GM19395 (cell line): ENCODE measurements around the gene TTBK1.
"Not testable (repeated sequence)": the region's sequence is repeated elsewhere in the genome, so short reads cannot be mapped to it uniquely, and the experiment has no call there.

Experiments
- ATAC-seq: cut with Tn5 transposase; IDR thresholded peaks from one replicate; pipeline ENCODE4 v1.9.1; 2021; ENCODE audit warnings: mild to moderate bottlenecking, moderate library complexity; ENCODE audit not compliant: unreplicated experiment

TTBK1 gene

DNA sequence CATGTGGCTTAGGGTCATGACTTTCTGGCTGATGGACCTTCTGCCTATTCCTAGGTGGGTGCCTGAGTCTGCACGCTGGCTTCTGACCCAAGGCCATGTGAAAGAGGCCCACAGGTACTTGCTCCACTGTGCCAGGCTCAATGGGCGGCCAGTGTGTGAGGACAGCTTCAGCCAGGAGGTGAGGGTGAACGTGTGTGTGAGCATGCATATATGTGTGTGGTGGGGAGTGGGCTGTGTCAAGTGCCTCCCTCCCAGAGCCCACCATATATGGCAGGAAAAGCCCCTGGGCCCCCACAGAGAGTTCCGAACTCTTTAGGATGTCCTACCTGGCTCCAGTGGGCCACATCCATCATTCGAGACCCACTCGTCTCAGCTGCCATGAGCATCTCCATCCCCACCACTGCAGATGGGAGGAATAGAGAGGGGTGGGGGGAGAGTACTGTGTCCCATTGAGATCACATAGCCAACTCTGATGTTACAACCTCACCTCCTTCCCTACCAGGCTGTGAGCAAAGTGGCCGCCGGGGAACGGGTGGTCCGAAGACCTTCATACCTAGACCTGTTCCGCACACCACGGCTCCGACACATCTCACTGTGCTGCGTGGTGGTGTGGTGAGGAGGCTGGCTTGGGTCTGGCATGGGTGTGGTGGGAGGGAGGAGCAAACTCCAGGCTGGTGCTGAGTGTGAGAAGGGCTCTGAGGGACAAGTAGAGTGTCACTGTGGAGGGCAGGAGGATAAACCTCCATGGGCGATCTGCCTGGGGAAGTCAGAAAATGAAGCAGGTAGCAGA is 58.0 kb downstream of the TTBK1 start:
- no peak for ATAC-seq

DNA sequence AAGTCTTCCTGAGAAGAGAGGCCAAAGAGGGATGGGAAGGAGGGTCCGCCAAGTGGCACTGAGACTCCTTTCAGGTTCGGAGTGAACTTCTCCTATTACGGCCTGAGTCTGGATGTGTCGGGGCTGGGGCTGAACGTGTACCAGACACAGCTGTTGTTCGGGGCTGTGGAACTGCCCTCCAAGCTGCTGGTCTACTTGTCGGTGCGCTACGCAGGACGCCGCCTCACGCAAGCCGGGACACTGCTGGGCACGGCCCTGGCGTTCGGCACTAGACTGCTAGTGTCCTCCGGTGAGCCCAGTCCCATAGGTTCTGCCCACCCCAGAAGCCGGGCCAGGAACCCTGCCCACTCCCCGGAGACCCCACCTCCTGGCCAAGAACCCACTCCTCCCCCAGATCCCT is 58.8 kb downstream of the TTBK1 start:
- ATAC-seq = no peak

DNA sequence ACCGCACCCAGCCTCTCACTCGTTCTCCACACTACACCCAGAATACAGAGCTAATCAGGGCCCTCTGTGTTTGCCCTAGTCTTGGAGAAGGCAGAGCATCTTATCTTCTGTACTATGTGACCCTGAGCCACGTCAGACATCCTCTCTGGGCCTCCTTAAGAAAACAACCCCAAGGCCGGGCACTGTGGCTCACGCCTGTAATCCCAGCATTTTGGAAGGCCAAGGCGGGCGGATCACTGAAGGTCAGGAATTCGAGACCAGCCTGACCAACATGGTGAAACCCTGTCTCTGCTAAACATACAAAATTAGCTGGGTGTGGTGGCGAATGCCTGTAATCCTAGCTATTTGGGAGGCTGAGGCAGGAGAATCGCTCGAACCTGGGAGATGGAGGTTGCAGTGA is 59.7 kb downstream of the TTBK1 start:
- not testable (repeated sequence) for ATAC-seq

DNA sequence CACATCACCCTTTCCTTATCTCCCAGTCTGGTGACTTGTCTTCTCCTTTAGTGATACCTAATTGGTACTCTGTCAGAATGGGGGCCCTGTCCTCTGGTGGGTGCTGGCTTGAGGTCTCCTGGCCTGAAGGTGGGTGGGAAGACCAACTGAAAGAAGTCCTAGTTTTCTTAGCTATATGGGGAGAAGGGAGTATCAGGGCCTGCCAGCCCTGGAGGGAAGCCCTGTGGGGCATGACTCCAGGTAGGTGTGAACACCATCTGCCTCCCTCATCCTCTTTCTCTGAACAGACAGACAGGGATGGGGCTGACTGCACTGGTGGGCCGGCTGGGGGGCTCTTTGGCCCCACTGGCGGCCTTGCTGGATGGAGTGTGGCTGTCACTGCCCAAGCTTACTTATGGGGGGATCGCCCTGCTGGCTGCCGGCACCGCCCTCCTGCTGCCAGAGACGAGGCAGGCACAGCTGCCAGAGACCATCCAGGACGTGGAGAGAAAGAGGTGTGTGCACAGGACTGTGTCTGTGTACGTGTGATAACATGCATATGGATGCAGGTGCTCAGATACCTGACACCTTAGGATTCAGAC is 60.6 kb downstream of the TTBK1 start:
- ATAC-seq = no peak

DNA sequence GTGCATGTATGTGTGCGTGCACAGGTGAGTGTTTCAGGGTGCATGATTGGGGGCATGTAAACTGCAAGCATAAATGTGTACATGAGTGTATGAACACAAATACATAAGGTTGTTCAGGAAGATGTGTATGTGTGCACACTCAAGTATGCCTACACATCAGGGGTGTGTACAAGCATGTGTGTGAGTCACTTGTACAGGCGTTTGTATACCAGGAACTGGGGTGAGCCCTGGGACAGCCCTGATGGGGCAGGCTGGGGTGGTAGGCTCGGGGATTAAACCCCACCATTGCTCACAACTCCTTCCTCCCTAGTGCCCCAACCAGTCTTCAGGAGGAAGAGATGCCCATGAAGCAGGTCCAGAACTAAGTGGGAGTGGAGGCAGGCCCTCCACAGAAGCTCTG is 61.1 kb downstream of the TTBK1 start:
- ATAC-seq = no peak

DNA sequence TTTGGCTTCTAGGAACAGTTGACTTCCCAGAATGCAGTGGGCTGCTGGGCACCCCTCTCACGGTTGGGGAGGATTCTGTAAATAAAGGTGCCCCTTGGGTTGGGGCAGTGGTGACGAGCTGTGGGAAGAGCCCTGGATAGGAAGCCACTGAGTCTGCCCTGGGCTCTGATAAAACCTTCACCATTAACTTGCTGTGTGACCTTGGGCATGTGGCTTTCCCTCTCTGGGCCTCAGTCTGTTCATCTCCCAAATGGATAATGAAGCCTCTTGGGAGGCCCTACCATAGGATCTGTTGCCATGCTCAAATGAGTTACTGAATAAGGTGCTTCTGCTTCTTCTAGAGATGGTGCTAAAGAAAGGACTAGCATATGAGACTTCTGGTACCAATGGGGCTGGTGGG is 61.6 kb downstream of the TTBK1 start:
- ATAC-seq = no peak

DNA sequence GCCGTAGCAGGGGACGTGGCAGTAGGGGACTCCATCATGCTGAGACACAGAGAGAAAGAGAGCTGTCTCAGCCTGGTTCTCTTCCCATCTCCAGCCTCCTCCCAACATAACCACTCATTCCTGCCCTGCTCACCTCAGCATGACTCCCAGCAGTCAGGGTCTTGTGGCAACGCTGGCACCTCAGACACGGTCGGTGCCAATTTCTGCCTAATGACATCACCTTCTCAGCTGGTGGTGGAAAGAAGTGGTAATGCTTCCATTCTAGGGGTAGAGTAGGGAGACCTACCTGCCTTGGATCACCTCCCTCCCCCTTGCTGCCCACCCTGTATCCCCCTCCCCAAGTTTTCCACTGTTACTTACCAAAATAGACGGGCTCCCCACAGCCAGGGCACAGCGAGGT is 62.8 kb downstream of the TTBK1 start:
- ATAC-seq = no peak

DNA sequence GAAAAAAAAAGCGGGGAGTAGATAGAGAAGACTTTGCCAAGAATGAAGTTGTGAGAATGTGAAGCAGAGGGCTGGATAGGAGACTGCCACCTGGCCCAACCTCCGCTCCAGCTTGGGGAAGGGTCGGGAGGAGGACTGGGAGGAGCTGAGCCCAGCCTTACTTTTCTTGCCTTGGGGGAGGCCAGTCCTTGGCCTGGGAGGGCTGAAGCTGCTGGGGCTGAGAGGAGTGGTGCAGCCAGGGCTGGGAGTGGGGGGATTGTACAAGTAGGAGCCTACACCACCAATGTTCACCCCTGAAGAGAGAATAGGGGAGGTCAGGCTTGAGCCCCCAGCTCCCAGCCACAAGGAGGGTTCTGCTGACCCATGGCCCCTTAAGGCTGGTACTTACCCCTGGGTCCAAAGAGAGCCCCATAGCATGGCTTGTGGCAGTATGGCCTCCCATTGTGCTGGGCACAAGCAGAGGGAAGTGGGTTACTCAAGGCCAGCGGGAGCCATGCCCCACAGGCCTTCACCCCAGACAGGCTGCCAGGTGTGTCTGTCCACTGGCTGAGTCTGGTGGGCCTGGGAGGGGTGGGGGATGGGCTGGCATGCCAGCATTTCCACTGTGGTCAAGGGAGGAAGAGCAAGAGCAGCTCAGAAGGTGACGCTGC is 64.3 kb downstream of the TTBK1 start:
- ATAC-seq = no peak

DNA sequence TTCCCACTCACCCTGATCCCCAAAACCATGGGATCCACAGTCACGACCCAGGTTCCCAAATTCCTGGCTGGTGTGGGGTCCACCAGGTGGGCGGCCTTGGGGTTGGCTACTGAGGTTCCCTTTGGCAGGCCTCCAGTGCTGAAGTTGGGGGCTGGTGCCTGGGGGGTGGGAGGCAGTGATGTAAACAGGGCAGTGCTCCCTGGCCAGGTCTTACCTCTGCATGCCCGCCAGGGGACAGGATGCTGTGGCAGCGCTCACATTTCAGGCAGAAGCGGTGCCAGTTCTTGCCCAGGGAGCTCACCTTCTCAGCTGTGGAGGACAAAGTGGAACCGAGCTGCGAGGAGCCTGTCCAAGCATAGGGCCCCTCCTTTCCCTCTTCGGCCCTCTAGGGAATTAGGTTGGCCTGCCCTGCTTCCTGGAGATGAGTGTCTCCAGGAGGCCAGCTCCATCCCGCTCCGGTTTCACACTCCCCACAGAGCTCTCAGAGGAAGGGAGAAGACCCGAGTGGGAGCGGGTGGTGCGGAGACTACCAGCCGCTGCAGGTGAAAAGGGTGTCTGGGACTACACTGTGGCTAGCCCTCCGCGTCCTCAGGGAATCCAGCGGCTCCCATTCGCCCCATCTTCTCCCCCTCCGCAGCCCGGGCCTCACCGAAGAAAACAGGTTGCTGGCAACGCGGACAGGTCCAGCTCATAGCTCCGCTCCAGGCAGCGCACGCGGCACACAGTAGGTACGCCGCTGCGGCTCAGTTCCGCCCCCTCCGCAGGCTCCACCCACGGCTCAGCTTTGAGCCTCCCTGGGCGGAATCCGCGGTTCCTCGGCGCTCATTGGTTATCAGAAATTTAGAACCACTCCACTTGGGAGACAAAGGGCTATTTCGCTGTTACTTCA is 65.1 kb downstream of the TTBK1 start, which contains the start of gene CRIP3:
Gene CRIP3 (minus strand): TSS at position 726 of the 889 bp plus-strand sequence. CDS start 34 bp downstream, at position 692.
- peak; percentile 53 for ATAC-seq

DNA sequence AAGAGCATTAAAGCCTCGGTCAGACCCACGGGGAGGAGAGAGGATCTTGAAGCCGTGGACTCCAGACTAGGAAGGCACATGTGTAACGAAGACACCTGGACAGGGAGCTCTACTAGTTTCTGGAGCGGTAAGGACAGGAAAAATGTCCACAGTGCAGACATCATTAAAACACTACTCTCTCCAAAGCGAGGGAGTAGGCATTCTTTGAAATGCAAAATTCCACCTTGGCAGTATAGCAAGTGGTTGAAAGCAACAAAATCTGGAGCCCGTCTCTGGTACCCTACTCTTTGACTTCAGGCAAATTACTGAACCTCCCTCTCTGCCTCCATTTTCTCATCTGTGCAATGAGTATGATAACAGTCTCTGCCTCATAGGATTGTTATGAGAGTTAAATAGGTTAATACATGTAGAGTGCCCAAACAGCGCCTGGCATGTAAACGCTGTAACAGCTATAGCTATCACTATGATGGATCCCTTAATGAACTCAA is 65.8 kb downstream of the TTBK1 start:
- ATAC-seq = no peak

DNA sequence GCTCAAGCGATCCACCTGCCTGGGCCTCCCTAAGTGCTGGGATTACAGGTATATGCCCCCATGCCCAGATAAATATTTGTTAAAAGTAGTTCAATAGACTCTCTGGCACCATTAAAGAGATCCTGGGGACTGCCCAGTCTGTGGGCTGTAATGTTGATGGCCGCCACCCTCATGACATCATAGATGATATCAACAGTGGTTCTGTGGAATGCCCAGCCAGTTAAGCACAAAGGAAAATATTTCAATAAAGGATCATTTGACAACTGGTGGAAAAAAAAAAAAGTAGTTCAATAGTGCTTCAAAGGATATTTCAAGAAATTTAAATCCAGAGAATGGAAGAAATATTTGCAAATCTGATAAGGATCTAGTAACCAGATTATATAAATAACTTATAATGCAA is 66.9 kb downstream of the TTBK1 start:
- no peak for ATAC-seq

DNA sequence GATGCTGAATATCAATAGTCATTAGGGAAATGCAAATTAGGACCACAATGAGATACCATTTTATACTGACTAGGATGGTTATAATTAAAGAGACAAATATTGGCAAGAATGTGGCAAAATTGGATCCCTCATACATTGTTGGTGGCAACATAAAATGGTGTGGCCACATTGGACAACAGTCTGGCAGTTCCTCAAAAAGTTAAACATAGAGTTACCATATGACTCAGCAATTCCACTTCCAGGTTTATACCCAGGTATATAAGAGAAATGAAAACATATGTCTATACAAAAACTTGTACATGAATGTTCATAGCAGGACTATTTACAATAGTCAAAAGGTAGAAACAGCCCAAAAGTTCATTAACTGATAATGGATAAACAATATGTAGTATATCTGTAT is 67.3 kb downstream of the TTBK1 start:
- ATAC-seq = no peak

DNA sequence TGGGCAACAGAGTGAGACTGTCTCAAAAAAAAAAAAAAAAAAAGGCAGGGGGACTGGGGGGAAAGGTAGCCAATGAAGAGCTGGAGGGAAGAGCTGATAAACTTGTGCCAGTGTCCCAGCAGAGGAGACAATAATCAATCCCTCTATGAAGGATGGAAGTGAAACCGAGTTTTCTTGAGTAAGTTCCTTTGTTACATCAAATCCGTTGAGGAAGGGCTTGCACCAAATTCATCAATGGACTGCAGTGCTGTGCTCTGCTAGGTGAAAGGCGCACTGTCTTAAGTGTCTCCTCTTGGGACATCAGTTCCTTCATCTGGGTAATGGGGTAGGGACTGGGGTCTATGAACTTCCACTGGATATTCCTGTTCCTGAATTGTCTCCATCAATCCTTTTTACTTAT is 68.4 kb downstream of the TTBK1 start:
- ATAC-seq = no peak

DNA sequence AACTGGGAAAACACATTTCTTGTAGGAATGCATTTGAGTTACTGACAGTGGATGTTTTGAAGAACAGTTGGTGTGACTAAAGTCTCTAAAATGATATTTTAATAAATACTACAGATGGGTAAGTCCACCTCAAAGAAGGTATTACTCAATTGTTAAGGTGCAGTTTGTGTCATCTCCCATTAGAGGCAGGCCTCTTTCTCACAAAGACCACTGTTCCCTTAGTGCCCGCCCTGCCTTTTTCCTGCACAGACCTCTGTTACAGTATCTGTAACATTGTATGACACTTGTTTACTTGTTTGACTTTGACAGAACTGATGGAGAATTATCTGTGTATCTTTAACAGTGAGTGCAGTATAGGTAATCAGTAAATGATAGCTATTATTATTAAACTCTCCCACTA is 70.5 kb downstream of the TTBK1 start:
- ATAC-seq = no peak

DNA sequence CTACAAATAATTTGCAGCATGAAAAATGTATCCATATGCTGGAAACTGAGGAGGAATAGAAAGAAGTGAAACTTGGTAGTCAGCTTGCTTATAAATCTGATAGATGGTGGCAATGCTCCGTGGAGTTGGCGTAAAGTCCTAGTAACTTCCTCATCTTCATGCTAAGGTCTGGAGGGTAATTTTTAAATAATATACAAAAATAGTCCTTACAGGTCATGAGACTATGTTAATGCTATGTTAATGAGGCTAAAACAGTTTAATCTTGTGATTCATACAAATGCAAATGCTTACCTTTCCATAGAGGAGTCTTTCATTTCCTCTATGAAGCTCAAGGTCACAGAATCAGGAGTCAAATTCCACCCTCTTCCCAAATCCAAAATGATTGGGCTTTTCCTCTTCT is 74.7 kb downstream of the TTBK1 start:
- no peak for ATAC-seq

DNA sequence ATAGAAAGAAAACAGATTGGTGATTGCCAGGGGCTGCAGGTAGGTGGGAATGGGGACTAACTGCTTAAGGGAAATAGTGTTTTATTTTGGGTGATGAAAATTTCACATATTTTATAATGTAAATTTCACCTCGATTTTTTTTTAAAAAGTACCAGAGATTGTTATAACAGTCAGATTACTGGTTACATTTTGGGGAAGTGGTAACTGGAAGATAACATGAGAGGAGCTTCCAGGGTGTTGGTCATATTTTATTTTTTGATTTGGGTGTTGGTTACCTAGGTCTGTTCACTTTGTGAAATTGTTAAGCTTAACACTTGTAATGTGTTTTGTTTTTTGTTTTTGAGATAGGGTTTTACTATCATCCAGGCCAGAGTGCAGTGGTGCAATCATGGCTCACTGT is 82.6 kb downstream of the TTBK1 start:
- ATAC-seq = no peak

DNA sequence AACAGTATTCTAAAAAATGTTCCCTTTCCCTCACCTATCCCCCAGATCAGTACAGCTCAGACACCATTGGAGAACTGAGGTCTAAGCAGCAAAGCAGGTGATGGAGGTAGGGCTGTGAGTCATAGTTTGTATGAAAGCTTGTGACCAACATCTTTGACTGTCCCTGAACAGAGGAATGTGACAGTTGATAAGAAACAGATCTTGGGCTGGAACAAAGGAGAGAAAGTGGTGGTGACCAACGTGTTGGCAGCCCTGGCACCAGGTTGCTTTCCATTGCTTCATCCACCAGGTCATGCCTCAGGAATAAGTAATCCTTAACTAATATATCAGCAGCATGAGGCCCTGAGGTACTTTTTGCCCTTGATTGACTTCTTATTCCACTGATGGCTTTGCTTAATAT is 85.2 kb downstream of the TTBK1 start:
- ATAC-seq = no peak

DNA sequence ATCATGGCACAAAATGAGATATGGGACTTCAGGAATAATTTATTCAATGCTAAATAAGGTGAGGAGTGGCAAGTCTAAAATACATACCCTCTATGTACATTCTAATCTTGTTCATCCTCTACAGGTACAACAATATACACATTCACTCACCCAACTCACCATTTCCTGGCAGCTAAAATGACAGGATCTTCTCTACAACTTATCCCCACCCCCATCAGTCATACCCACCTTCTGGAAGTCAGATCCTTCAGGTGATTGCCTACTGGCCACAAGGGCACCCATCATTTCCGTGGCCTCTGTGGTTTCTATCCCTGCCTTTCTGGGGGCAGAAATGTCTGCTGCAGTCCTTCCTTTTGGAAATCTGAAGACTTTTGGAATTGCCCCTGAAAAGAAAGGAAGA is 88.2 kb downstream of the TTBK1 start:
- ATAC-seq = no peak

DNA sequence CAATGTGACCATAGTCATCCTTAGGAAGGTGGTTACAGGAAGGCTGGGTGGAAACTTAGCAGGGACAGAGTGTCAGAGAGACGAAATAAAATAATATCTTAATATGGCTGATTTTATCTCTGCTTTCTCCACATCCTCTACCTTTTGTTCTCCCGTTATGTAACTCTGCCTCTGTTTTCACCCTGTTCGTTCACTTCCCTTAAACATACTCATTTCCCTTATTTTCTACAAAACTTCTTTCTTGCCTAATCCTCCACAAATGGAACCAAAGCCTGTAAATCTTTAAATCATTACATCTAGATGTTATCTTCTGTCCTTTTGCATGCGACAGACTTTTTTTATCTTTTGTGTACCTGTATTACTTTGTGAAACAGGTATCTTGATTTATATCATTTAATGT is 88.6 kb downstream of the TTBK1 start:
- no peak for ATAC-seq

DNA sequence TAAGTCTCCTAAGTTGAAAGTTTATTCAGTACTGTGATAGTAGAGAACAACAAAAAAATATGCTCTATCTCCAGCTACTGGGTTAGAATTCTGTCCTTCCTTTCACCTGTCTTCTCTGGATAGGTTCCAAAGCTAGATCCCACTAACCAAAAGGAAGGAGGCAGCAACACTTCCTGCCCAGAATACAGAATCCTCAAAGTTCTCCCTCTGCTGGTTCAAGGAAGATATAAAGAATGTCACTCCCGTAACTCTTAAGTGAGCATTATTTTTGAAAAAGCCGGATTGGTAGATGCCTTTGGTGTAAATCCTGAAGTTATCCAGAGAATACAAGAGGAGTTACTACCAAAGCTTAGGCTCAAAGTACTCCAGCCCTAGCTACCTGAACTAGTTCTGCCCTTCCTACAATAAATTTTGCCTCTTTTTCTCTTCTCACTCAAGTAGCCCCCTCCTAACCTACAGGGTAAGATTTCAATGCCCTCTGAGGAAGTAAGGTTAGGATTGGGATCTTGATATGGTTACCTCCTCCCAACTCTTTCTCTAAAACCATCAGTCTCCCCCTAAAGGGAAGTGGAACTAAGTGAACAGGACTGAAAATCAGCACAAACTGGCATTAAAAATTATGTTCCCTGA is 91.3 kb downstream of the TTBK1 start:
- no peak for ATAC-seq

DNA sequence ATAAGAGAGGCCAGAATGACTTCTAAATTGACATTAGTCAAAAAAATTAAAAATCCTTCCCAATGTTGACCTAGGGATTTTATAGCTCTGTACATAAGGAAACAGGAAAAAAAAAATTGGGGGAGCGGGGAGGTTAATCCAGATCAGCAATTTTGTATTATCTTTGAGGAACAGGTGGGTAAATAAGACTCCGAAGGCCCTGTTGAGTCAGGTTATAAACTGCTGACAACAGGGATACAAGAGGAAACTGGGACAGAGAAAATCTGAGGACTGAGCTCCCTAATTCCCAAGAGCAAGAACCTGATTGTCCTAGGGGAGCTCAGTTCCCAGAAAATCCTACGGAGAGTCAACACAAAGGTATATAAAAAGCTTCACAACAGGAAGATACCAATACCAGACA is 92.2 kb downstream of the TTBK1 start:
- no peak for ATAC-seq
